Coronary artery (tissue), 2 donors: Measurements from ENCODE around the gene UGGT2.
"Not testable (repeated sequence)": the region's sequence is repeated elsewhere in the genome, so short reads cannot be mapped to it uniquely, and the experiment has no call there.

ENCODE experiments used
- DNase-seq: peaks from one replicate; pipeline ENCODE4 v3.0.0-alpha.2; 2017; ENCODE audit warnings: low spot score
- H3K27ac ChIP-seq, 2 donors: fragments of 200-600 bp; sonication (generic); one replicate each; pipeline ENCODE4 v1.5.1; 2016 to 2019
- H3K4me3 ChIP-seq: fragments of 200-600 bp; sonication (generic); 2 replicates; pipeline ENCODE4 v1.5.1; 2016; ENCODE audit warnings: mild to moderate bottlenecking, moderate library complexity
- TF ChIP-seq, protein P1 (sequence below): fragments of 200-600 bp; sonication (generic); IDR thresholded peaks from one replicate; pipeline ENCODE4 v1.5.1; 2019; ENCODE audit warnings: antibody characterized with exemption

The UGGT2 gene

GRCh38 chr13:95805921-95806320 is 247.3 kb downstream of the UGGT2 start:
- TF ChIP-seq, protein P1, sequence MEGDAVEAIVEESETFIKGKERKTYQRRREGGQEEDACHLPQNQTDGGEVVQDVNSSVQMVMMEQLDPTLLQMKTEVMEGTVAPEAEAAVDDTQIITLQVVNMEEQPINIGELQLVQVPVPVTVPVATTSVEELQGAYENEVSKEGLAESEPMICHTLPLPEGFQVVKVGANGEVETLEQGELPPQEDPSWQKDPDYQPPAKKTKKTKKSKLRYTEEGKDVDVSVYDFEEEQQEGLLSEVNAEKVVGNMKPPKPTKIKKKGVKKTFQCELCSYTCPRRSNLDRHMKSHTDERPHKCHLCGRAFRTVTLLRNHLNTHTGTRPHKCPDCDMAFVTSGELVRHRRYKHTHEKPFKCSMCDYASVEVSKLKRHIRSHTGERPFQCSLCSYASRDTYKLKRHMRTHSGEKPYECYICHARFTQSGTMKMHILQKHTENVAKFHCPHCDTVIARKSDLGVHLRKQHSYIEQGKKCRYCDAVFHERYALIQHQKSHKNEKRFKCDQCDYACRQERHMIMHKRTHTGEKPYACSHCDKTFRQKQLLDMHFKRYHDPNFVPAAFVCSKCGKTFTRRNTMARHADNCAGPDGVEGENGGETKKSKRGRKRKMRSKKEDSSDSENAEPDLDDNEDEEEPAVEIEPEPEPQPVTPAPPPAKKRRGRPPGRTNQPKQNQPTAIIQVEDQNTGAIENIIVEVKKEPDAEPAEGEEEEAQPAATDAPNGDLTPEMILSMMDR: no peak
- DNase-seq: no peak
- no peak overlapping the region for H3K4me3 ChIP-seq

GRCh38 chr13:95801825-95802224 is 251.4 kb downstream of the UGGT2 start:
- H3K4me3 ChIP-seq: no peak overlapping the region
- no peak overlapping the region for H3K27ac ChIP-seq
- TF ChIP-seq, protein P1: no peak
- no peak for DNase-seq

More at GRCh38 chr13:95805921-95806320, 247.3 kb downstream of the UGGT2 start:
- H3K27ac ChIP-seq: no peak overlapping the region

DNA sequence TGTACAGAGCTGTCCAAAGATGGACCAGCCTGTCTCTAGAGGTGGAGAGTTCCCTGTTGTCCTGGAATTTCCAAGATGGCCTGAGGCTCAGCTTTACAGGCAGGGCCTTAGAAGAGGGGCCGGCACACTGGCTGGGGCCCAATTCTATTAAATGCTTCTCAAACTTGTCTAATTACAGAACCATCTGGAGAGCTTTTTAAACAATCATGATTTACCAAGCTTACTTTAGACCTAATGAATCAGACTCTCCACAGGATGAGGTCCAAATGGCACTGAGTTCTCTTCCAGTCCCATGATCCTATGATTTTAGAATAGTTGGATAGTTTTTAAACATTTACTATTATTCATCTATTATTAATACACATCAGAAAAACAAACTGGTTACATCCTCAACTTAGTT is 252.8 kb downstream of the UGGT2 start:
- TF ChIP-seq, protein P1: no peak
- no peak overlapping the region for H3K27ac ChIP-seq
- no peak for DNase-seq
- no peak overlapping the region for H3K4me3 ChIP-seq

DNA sequence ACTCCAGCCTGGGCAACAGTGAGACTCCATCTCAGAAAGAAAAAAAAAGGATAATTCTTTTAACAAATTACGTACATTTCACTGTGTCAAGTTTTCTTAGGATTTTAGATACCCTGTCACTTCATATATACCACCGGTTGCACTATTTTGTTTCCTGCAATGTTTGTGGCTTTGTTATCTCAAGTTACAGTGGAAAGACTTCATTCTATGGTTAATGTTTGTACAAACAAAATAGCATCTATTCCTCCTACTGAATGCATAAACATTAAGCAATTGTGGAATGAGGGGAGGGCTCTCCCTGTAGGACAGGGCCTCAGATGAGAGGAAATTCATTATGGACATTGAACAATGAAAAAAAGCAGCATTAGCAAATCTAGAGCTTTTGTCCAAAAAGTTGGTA is 256.2 kb downstream of the UGGT2 start:
- TF ChIP-seq, protein P1: no peak
- Histone ChIP-seq H3K4me3 (no peak overlapping the region), H3K27ac (no peak overlapping the region)
- DNase-seq: no peak

DNA sequence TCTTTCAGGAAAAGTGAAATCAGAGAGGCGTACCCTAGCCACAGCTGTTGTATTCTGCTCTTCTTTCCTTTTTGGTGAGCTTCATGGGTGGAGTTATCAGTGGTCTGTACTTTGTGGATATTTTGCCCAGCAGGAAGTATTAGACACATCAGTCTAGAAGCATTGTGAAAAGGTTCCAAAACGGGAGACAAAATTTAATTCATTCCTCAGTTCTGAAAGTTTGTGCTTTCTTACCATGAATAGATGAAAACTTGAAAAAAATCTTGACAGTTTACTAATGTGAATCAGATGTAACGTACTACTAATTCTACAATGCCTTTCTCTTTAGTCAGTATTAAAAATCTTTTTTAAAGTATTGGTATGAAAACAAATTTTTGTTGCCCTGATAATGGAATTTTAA is 259.4 kb downstream of the UGGT2 start:
- Histone ChIP-seq H3K27ac (no peak overlapping the region), H3K4me3 (no peak overlapping the region)
- TF ChIP-seq, protein P1: no peak
- DNase-seq: no peak

- H3K27ac ChIP-seq: no peak overlapping the region
- H3K4me3 ChIP-seq: no peak overlapping the region
- TF ChIP-seq, protein P1: no peak
- no peak for DNase-seq
Observed at GRCh38 chr13:95793018-95793555, 260.1 kb downstream of the UGGT2 start.

GRCh38 chr13:95791084-95791722 is 262.0 kb downstream of the UGGT2 start:
- no peak for DNase-seq
- TF ChIP-seq, protein P1: no peak
- H3K27ac ChIP-seq: no peak overlapping the region
- H3K4me3 ChIP-seq: no peak overlapping the region

- not testable (repeated sequence) for H3K4me3 ChIP-seq, H3K27ac ChIP-seq, DNase-seq
Observed at GRCh38 chr13:95789315-95789714, 263.9 kb downstream of the UGGT2 start.
